Adrenal gland (tissue), 5 donors: ENCODE results near the gene MDP1.

Experiments used
- POLR2A ChIP-seq, 2 donors: fragments of 450-650 bp; IDR thresholded peaks; one replicate each; pipeline ENCODE4 v1.6.1; 2017; ENCODE audit warnings: antibody characterized with exemption in 2 of 2, mild to moderate bottlenecking in 2 of 2, moderate library complexity in 1 of 2
- TF ChIP-seq, protein P1 (sequence below), 6 experiments: fragments of 450-650 bp in 4 of 6; fragments of 200-600 bp in 2 of 6; sonication (generic) in 1 of 6; IDR thresholded peaks; 1 replicate in 5 of 6; 2 replicates in 1 of 6; pipeline versions ENCODE4 v1.5.1 to v1.8.0; 2016 to 2021; ENCODE audit warnings: antibody characterized with exemption in 6 of 6, mild to moderate bottlenecking in 2 of 6, moderate library complexity in 1 of 6
- donor health status: DM: no; HTN: no; CAD: no.

DNA sequence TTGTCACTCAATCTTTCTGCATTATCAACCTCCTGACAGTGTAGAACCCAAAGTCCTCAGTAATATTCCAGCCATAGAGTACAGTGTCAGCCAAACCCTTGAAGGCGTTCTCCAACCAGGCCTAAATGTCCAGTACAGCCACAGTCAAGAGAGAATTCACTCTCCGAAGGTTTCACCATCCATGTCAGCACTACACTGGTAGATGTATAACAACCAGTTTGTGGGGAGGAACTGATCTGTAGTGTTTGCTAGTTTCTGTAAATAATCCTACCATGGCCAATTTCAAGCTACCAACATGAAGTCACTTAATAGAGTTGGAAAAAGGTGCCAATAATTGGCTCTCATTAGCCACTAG, 456 bp upstream of the MDP1 start:
- TF ChIP-seq, protein P1, sequence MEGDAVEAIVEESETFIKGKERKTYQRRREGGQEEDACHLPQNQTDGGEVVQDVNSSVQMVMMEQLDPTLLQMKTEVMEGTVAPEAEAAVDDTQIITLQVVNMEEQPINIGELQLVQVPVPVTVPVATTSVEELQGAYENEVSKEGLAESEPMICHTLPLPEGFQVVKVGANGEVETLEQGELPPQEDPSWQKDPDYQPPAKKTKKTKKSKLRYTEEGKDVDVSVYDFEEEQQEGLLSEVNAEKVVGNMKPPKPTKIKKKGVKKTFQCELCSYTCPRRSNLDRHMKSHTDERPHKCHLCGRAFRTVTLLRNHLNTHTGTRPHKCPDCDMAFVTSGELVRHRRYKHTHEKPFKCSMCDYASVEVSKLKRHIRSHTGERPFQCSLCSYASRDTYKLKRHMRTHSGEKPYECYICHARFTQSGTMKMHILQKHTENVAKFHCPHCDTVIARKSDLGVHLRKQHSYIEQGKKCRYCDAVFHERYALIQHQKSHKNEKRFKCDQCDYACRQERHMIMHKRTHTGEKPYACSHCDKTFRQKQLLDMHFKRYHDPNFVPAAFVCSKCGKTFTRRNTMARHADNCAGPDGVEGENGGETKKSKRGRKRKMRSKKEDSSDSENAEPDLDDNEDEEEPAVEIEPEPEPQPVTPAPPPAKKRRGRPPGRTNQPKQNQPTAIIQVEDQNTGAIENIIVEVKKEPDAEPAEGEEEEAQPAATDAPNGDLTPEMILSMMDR (IDR thresholded peaks at IDR 0.05) = no peak
- TF ChIP-seq POLR2A (IDR thresholded peaks at IDR 0.05) = no peak
